ENCODE measurements around the gene C2CD3.
"Not testable (repeated sequence)": the region's sequence is repeated elsewhere in the genome, so short reads cannot be mapped to it uniquely, and the experiment has no call there.

C2CD3 gene

GRCh38 chr11:74112877-74113276 is 57.9 kb downstream of the C2CD3 start:
- no peak for DNase-seq (ENCODE audit: low read depth)

- DNase-seq (ENCODE audit: low read depth), result no peak
Measured at GRCh38 chr11:74106124-74106523, 64.7 kb downstream of the C2CD3 start.

GRCh38 chr11:74102321-74102720 is 68.5 kb downstream of the C2CD3 start:
- no peak for DNase-seq (ENCODE audit: low read depth)

- DNase-seq (ENCODE audit: low read depth), result no peak
Measured at GRCh38 chr11:74100735-74101134, 70.1 kb downstream of the C2CD3 start.

GRCh38 chr11:74100231-74100630 is 70.6 kb downstream of the C2CD3 start:
- no peak for DNase-seq (ENCODE audit: low read depth)

DNA sequence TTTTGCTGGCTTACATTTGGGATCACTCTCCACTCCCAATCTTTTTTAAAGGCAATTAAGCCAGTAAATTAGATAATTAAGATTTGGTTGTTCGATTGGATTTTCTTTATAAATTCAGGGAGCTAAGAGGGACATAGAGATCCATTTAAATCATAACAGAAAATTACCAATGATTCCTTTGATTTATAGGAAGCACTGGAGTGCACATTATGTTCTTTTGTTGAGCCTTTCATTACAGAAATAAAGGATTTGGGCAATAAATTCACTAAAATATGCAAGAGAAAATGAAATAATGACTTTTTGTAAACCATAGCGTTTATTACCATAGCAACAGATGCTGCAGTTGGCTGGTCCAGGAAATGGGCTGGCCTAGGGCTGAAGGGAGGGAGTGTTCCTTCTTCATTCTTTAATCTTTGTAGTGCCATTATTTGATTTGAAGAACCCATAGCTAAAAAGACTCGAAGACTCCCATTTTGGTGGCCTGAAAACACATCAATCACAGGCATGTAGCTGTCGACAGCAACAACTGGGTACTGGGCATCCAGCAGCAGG is 73.0 kb downstream of the C2CD3 start:
- DNase-seq (ENCODE audit: low read depth), result no peak

DNA sequence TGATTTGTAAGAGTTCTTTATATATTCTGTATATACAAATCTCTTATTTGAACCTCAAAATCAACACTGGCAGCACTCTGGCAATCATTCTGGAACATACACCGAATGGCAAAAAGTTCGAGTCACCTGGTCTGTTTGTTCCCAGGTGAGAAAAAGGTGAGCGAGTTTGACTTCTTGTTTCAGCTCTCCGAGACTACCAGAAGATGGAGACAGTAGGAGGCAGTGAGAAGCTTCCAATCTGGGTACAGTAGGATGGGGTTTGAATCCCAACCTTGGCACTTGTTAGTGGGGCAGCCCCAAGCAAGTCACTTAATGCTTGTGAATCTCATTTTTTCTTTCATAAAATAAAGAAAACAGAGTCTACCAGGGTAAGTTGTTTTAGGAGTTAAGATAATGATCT is 76.4 kb downstream of the C2CD3 start:
- DNase-seq (ENCODE audit: low read depth), result no peak

DNA sequence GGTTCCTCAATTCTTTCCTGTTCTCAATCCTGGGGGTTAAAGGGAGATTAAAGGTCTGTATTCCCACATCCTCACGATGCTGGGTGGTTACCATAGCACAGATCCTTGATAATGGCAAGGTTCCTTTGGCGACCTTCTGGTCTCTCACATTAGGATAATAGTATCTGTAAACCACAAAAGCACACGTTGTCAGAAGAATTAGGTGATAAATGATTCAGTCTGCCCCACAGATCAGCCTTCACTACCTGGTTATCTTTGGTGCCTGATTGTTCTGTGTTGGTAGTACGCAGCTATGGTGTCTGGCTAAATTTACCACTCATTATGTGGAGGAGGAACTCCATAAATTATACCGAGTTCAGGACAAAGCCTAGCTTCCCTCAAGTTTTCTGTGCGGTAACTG is 78.4 kb downstream of the C2CD3 start:
- DNase-seq (ENCODE audit: low read depth), result no peak

DNA sequence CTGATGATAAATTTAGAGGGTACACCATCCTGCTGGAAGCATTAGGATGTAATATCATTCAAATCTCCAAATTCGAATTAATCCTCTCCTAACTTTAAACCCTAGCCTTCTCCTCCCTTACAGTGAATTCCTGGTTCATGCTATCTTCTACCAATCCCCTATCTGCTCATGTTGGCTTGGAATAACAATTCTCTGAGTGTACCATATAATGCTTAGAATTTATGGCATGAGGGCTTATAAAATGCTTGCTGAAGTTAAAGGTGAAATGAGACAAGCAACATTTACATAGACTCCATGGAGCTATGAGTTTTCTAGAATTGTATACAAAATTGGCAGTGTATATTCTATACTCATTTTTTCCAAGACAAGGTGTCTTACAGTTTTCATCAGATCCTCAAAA is 79.3 kb downstream of the C2CD3 start:
- no peak for DNase-seq (ENCODE audit: low read depth)

- DNase-seq (ENCODE audit: low read depth), result no peak
Measured at GRCh38 chr11:74090701-74091100, 80.1 kb downstream of the C2CD3 start.

DNA sequence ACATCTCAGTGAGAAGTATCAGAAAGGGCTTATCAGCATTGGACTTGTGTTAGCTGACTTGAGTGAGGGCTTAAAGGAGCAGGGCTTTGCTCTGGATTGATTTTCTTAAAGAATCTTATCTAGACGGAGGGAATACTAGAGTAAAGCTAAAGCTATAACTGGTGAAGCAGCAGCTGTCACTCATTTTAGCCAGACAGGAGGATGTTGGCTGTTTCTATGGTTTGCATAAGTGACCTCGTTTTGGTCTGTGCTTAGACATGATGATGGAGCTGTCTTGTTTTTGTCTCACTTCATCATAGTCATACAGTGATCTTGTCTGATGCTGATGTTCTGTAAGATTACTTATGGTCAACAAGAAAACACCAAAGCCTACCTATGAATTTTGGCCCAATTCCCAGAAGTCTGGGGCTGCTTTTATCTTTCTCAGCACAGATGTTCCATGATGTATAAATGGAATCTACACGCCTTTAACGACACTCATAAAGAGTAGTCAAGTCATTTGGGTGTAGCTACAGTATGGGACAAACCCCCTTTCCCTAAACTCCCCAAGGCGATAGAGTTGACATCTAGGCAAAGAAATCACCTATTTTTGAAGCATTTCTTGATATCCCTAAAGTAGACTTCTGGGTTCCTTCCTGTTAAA is 84.4 kb downstream of the C2CD3 start:
- DNase-seq (ENCODE audit: low read depth), result no peak

GRCh38 chr11:74085542-74085892 is 85.3 kb downstream of the C2CD3 start:
- no peak for DNase-seq (ENCODE audit: low read depth)

DNA sequence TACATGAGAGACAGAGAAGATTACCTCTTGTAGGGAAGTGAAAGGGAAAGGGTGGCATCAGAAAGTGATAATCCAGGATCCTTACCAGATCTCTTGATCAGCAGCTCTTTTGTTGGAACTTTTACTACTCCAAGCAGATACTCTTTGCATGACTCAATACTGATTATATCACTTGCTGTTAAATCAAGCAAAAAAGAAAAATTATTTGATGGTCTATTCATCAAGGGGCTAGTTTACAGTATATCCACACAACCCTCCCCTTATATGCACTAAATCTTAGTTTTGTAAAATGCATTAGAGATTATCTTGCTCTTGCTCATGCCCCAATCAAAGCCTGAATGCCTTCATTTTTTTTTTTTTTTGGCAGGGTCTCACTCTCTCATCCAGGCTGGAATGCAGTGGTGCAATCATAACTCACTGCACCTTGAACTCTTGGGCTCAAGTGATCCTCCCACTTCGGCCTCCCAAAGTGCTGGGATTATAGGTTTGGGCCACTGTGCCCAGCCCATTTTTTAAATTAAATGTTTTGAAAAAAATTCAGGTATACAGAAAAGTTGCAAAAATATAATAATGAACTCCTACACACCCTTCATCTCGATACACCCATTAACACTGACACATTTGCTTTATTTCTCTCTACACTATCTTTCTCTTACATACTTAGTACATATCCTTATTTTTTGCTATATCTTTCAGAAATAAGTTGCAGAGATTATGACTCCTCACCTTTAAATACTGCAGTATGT is 85.8 kb downstream of the C2CD3 start:
- DNase-seq (ENCODE audit: low read depth), result no peak

DNA sequence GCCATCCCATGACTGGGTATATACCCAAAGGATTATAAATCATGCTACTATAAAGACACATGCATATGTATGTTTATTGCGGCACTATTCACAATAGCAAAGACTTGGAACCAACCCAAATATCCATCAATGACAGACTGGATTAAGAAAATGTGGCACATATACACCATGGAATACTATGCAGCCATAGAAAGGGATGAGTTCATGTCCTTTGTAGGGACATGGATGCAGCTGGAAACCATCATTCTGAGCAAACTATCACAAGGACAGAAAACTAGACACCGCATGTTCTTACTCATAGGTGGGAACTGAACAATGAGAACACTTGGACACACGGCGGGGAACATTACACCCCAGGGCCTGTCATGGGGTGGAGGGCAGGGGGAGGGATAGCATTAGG is 86.9 kb downstream of the C2CD3 start:
- DNase-seq (ENCODE audit: low read depth), result not testable (repeated sequence)

DNA sequence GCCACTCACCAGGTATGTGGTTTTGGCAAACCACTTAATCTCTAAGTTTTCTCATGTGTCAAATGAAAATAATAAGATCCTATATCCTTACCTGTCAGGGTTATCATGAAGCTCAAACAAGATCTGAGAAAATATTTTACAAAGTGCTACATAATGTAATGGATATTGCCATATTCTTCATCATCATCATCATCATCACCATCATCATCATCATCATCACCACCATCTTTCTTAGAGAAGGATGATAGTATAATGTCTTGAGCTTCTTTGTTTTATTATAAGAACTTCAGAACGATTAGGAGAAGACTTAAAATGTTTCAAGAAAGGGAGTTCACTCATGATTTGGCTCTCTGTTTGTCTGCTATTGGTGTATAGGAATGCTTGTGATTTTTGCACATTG is 89.4 kb downstream of the C2CD3 start:
- no peak for DNase-seq (ENCODE audit: low read depth)

- DNase-seq (ENCODE audit: low read depth), result no peak
Measured at GRCh38 chr11:74077193-74077592, 93.6 kb downstream of the C2CD3 start.

GRCh38 chr11:74072721-74073120 is 98.1 kb downstream of the C2CD3 start:
- no peak for DNase-seq (ENCODE audit: low read depth)

- no peak for DNase-seq (ENCODE audit: low read depth)
Measured at GRCh38 chr11:74072286-74072685, 98.5 kb downstream of the C2CD3 start.

DNA sequence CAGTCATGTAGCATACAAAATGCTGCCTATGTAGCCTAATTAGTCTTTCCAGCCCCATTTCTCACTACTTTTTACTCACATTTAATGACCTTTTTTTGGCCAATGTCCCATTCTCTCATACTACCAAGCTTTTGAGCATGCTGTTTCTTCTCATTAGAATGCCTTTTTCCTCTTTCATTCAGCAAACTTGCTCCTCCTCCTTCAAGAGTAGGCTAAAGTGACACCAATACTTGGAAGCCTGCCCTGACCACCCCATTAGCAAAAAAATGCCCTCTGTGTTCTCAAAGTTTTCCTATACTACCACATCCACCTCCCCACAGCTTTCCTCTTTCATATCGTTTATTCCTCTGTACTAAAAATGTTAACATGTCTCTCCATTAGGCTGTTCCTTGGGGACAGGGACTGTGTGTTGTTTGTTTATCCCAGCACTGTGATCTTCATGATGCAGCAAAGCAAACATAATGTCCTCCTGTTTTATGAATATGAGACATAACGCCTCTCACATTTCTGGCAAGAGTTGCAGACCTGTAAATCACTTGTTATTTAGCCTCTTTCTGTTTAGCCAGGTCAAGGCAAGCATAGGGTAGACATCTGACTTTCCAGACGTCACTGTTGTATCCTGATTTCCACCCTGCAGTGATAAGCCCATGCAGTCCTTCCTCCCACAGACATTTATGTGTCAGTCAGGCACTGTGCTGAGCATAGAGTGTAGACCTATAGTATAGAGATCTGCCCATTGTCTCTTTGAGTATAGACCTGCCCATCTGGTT is 99.9 kb downstream of the C2CD3 start:
- no peak for DNase-seq (ENCODE audit: low read depth)

DNA sequence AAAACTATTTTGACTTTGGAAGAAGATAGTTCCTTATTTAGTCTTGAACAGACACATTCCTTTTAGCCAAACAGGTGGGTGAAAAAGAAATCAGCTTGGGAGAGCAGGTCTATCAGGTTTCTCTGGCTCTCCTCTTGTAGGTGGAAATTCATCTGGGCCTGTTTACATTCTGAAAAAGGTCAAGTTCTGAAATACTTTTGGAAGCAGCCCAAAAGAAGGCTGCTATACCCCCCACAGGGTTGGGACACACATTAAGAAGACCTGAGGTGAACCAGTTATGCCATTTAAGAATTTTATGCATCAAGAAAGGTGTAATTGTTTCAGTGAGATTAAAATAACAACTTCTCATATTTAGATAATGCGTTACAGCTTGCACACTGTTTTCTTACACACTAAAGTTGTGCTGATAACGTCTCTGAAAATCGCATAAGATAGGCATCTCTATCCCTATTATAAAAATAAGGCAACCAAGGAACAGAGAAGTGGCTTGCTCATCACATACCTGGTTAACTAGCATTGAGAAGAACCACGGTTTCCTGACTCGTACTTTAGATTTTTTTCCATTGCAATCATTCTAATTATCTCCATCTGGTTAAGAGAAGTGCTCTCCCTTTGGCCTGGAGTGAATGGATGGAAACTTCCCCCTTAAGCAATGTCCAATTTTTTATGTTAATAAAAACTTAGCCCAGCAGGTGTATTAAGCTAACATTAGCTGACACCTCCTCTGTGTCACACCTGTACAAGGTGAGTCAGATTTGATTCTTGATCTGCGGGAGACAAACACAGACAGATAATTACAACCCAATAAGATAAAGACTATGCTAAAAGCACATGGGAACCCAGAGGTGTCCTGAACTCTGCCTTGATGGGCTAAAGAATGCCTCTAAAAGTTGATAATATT is 101.4 kb downstream of the C2CD3 start:
- no peak for DNase-seq (ENCODE audit: low read depth)

DNA sequence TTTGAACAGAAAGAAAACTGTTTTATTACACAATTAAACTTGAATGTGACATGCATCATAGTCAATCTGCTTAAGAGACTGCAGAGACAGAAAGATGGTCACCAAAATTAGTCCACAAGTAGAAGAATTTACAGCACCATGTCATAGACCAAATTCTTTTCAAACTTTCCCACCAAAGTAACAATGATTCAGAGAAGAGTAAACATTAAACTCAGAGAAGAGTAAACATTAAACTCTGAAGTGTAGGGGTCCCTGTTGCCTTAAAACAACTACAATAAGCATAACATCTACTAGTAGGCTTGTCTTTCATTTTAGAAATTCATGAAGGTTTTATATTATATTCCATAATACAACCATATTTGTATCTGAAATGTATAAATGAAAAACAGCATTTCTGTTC is 104.1 kb downstream of the C2CD3 start:
- not testable (repeated sequence) for DNase-seq (ENCODE audit: low read depth)

- DNase-seq (ENCODE audit: low read depth), result not testable (repeated sequence)
Measured at GRCh38 chr11:74065534-74065933, 105.3 kb downstream of the C2CD3 start.
